ENCODE results near the gene APBA2. TPM values are rescaled to one million over a fixed set of nuclear protein-coding genes. Genes with fewer than 3 reads are reported as not detected.

Gene APBA2
- total RNA-seq, 4 donors from 2014 or later: 2.3 to 15.0 (median 4.6) TPM; not detected in 1

DNA sequence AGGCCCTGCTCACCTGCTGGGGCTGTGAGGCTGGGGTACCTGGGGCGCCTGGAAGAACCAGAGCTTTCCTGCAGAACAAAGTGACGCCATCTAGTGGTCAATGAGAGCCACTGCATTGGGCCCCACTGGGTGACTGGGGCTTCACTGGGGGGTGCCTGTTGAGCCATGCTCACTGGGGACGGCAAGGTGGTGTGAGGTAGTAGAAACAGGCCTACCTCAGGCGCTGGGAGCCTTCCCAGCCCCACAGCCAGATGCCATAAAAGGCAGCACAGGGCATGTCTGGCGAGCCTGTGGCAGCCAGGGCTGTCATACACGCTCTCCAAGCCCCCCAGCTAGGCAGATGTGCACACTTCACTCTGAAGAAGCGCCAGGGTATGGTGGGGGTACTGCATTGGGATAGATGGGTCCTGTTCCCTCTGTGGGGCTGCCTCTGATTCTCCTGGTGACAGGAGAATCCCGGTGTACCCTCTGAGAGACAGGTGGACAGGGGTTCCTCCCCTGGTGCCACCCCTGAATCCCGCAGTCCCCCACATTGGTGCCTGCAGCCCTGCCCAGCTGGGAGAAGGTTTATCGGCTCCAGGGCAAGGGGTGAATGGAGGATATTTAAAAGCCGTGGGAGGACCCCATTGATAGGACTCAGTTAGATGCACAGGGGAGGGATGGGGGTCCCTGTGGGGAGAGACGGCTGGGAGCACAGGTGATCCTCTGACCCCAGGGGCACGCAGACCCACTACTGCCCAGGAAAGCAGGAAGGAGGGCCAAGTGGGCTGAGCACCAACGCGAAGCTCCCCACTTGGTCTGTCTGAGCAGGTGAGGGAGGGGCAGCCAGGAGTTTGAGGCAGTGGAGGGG is 205.1 kb downstream of the APBA2 start:
- no peak for DNase-seq
- intact Hi-C loops (cut with DNase I; ENCODE audit: low total_unique reads): no loop called here
- no peaks in the 10 kb centered on the region for H3K9me3 ChIP-seq

DNA sequence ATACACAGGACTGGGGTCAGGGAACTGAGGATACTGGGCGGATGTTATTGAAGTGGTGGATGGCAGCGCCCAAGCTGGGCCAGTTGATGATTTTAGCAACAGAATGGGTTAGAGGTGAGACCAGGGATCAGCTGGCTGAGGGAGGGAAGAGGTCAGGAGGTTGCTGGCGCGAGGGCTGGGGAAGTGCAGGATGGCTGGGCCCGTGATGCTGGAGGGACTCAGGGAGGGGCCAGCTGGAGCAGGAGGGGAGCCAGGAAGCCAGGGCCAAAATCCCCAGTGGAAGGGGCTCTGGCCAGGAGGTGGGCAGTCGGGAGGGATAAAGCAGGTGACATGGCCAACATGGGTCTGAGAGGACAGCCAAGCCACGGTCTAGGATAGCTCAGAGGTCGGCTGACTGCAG is 205.9 kb downstream of the APBA2 start:
- Histone ChIP-seq H3K36me3 (no peaks in the 10 kb centered on the region), H3K4me3 (no peak overlapping the region), H3K4me1 (no peaks in the 10 kb centered on the region), H3K27me3 (no peaks in the 10 kb centered on the region), H3K27ac (no peak overlapping the region), H3K9me3 (no peaks in the 10 kb centered on the region)
- intact Hi-C loops (cut with DNase I; ENCODE audit: low total_unique reads): no loop called here
- DNase-seq: no peak
- no peak for TF ChIP-seq POLR2A (IDR thresholded peaks at IDR 0.05)
- TF ChIP-seq, protein P1, sequence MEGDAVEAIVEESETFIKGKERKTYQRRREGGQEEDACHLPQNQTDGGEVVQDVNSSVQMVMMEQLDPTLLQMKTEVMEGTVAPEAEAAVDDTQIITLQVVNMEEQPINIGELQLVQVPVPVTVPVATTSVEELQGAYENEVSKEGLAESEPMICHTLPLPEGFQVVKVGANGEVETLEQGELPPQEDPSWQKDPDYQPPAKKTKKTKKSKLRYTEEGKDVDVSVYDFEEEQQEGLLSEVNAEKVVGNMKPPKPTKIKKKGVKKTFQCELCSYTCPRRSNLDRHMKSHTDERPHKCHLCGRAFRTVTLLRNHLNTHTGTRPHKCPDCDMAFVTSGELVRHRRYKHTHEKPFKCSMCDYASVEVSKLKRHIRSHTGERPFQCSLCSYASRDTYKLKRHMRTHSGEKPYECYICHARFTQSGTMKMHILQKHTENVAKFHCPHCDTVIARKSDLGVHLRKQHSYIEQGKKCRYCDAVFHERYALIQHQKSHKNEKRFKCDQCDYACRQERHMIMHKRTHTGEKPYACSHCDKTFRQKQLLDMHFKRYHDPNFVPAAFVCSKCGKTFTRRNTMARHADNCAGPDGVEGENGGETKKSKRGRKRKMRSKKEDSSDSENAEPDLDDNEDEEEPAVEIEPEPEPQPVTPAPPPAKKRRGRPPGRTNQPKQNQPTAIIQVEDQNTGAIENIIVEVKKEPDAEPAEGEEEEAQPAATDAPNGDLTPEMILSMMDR (IDR thresholded peaks at IDR 0.05): no peak

More for the DNA sequence above, 205.1 kb downstream of the APBA2 start:
- TF ChIP-seq, protein P1 (IDR thresholded peaks at IDR 0.05): peak in 1 of 4 experiments; percentile 8
- TF ChIP-seq POLR2A (IDR thresholded peaks at IDR 0.05): no peak
- Histone ChIP-seq H3K36me3 (no peaks in the 10 kb centered on the region), H3K4me1 (no peaks in the 10 kb centered on the region), H3K27me3 (no peaks in the 10 kb centered on the region), H3K4me3 (no peak overlapping the region), H3K27ac (no peak overlapping the region)

DNA sequence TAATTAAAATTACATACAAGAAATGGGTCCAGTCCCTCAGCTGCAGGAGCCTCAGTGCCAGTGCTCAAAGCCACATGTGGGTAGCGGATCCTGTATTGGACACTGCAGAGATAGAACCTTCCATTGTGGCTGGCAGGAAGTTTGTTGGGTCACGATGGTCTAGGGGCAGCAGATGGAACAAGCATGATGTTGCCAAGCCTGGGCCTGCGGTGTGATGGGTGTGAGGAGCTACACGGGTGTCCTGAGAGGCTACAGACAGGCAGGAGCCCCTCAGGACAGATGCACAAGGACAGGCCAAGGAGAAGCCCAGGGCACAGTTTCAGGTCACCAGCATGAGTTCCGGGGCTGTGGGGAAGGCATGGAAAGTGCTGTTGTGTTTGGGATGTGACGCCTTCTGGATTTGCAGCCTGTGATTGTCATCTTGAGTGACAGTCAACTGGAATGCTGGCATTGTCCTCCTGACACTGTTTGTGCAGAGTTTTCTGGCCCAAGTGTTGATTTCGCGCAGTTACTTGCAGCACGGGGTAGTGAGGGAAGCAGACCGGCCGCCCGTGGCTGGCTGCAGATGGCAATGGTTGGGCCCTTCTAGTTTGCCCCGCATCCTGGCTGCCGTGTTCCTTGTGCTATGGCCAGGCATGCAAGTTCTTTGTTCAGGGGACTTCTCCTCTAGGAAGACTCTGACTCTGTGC is 206.7 kb downstream of the APBA2 start:
- H3K4me3 ChIP-seq: no peak overlapping the region
- no peaks in the 10 kb centered on the region for H3K27me3 ChIP-seq
- H3K4me1 ChIP-seq: no peaks in the 10 kb centered on the region
- TF ChIP-seq, protein P1 (IDR thresholded peaks at IDR 0.05): no peak
- no peak for TF ChIP-seq POLR2A (IDR thresholded peaks at IDR 0.05)
- H3K27ac ChIP-seq: no peak overlapping the region
- intact Hi-C loops (cut with DNase I; ENCODE audit: low total_unique reads): no loop called here
- no peak for DNase-seq
- H3K36me3 ChIP-seq: no peaks in the 10 kb centered on the region
- H3K9me3 ChIP-seq: no peaks in the 10 kb centered on the region

DNA sequence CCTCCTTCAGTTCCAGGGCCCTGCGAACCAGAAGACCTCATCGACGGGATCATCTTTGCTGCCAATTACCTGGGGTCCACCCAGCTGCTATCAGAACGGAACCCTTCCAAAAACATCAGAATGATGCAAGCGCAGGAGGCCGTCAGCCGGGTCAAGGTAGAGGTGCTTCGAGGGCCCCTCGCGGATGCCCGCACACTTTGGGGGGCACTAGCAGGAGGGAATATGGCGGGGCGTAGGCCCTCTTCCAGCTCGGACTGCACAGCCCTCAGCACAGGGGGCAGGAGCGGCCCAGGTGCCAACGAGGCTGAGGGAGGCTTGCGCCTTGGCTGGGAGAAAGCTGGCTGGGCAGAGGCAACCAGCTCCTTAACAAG is 207.3 kb downstream of the APBA2 start:
- no peaks in the 10 kb centered on the region for H3K36me3 ChIP-seq
- TF ChIP-seq POLR2A (IDR thresholded peaks at IDR 0.05): no peak
- TF ChIP-seq, protein P1 (IDR thresholded peaks at IDR 0.05): no peak
- intact Hi-C loops (cut with DNase I; ENCODE audit: low total_unique reads): no loop called here
- no peak overlapping the region for H3K27ac ChIP-seq
- DNase-seq: no peak
- no peaks in the 10 kb centered on the region for H3K27me3 ChIP-seq
- no peaks in the 10 kb centered on the region for H3K4me1 ChIP-seq
- no peak overlapping the region for H3K4me3 ChIP-seq
- no peaks in the 10 kb centered on the region for H3K9me3 ChIP-seq

DNA sequence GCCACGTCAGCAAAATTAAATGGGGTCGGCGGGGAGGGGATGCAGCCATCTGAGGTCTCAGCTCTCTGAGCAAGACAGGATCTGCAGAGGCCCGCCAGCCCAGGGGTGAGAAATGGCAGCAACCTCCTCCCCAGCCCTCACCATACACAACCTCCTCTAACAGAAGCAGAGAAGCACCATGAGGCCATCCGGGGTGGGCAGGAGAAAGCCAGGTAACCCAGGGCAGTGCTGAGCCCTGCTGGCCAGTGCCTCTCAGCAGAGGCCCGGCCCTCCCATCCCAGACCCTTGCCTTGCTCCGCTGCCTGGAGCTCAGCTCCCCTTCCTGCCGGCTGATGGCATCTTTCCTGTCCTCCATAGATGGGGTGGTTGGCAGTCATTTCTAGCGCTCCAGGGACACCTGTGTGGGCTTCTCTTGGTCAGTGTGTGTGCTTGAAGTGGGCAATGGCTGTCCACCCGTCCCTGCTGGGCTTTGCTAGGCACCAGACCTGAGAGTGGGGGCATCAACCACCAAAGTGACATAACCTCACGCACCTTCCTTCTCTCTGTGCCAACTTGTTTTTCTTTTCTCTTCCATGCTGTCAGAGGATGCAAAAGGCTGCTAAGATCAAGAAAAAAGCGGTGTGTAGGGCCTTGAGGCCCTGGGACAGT is 208.0 kb downstream of the APBA2 start:
- no peaks in the 10 kb centered on the region for H3K4me1 ChIP-seq
- no peak for DNase-seq
- TF ChIP-seq, protein P1 (IDR thresholded peaks at IDR 0.05): no peak
- no peak for TF ChIP-seq POLR2A (IDR thresholded peaks at IDR 0.05)
- H3K9me3 ChIP-seq: no peaks in the 10 kb centered on the region
- intact Hi-C loops (cut with DNase I; ENCODE audit: low total_unique reads): no loop called here
- H3K27ac ChIP-seq: no peak overlapping the region
- H3K36me3 ChIP-seq: no peaks in the 10 kb centered on the region
- H3K27me3 ChIP-seq: no peaks in the 10 kb centered on the region
- no peak overlapping the region for H3K4me3 ChIP-seq
